ENCODE results near the gene WASHC3.
"Not testable (repeated sequence)": the region's sequence is repeated elsewhere in the genome, so short reads cannot be mapped to it uniquely, and the experiment has no call there.

DNA sequence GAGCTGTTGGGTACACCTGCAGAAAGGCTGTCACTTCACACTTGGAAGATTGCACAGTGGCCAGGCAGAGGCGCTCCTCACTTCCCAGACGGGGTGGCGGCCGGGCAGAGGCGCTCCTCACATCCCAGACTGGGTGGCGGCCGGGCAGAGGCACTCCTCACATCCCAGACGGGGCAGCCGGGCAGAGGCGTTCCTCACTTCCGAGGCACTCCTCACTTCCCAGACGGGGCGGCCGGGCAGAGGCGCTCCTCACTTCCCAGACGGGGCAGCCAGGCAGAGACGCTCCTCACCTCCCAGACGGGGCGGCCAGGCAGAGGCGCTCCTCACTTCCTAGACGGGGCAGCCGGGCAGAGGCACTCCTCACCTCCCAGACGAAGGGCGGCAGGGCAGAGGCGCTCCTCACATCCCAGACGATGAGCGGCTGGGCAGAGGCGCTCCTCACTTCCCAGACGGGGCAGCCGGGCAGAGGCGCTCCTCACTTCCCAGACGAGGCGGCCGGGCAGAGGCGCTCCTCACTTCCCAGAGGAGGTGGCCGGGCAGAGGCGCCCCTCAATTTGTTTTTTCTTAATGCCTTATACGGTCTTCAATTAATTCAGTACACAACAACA, 27.5 kb upstream of the WASHC3 start:
- TF ChIP-seq CTCF, POLR2A (IDR thresholded peaks at IDR 0.05): not testable (repeated sequence)
